ENCODE measurements around the gene FURIN.
"Not testable (repeated sequence)": the region's sequence is repeated elsewhere in the genome, so short reads cannot be mapped to it uniquely, and the experiment has no call there.

Gene FURIN

GRCh38 chr15:90871139-90871715 is 2.8 kb downstream of the FURIN start:
- DNase-seq = no peak

GRCh38 chr15:90871716-90872485 is 3.5 kb downstream of the FURIN start:
- no peak for DNase-seq

DNA sequence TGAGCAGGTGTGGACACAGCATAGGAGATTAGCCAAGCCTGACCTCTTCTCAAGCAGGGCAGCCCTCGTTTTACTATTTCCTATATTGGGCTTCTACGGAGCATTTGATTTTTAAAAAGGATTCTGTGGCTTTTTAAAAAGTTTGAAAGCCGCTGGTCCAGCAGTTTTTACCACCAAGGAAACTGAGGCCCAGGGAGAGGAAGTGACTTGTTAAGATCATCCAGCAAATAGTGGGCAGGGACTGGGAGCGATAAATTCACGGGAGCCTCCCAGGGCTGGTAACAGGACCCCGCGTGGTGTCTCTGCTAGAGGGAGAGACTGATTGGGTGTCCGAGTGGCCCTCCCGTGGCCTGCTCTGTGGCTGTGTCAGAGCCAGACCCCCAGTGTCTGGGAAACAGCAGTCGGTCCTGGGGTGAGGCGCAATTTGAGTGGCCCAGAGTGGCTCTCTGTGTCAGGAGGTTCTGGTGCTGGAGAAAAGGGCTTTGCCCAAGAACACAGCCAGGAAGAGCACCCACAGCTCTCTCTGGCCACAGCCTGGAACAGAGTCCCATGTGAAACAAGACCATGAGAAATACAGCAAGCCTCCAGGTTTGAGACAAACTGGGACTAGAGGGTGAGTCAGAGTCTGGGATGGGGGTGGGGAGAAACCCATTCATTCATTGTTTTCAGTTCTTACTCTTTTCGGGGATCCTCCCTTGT is 4.2 kb downstream of the FURIN start:
- peak; percentile 48 for DNase-seq

- DNase-seq = no peak
These were observed 5.2 kb downstream of the FURIN start for GRCh38 chr15:90873488-90873997.

GRCh38 chr15:90873998-90874605 is 5.7 kb downstream of the FURIN start:
- no peak for DNase-seq

- not testable (repeated sequence) for DNase-seq
These were observed 6.6 kb downstream of the FURIN start for GRCh38 chr15:90874986-90875385.

DNA sequence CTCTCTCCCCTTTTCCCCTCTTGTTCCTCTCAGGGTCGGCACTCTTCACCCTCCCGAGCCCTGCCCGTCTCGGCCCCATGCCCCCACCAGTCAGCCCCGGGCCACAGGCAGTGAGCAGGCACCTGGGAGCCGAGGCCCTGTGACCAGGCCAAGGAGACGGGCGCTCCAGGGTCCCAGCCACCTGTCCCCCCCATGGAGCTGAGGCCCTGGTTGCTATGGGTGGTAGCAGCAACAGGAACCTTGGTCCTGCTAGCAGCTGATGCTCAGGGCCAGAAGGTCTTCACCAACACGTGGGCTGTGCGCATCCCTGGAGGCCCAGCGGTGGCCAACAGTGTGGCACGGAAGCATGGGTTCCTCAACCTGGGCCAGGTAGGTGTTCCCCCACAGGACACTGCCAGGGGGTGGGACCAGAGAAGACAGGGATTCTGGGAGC is 7.2 kb downstream of the FURIN start:
- no peak for DNase-seq

DNA sequence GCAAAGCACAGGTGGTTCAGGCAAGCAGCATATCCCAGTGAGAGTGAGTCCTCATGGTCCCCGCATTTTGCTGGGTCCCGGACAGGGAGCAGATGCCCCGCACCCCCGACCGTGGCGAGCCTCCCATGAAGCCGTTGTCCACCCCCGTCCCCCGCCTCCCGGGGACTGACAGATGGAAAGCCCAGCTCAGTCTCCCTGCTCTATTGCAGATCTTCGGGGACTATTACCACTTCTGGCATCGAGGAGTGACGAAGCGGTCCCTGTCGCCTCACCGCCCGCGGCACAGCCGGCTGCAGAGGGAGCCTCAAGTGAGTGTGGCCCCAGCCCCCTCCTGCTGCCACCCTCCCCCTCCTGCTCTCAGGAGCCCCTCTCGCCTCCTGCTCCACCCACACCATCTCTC is 7.7 kb downstream of the FURIN start:
- DNase-seq = no peak

DNA sequence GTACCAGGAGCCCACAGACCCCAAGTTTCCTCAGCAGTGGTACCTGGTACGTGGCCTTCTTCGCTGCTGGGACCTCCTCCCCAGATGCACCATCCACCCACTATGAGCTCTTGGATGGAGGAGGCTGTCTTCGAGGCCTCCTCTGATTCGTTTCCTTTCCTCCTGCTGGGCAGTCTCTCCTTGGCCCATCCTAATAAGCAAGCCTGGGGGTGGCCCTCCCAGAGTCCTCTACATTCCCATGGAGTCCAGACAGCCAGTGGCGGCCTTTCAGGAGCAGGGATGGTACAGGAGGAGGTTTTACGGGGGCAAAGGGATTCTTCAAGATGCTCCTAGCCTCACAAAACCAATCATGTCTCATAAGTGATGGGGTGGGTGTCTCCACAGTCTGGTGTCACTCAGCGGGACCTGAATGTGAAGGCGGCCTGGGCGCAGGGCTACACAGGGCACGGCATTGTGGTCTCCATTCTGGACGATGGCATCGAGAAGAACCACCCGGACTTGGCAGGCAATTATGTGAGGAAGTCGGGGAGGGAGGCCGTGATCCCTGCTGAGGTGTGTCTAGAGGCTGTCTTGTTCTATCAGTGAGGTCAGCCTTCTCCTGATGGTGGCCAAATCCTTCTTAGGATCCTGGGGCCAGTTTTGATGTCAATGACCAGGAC is 8.3 kb downstream of the FURIN start:
- no peak for DNase-seq

GRCh38 chr15:90877315-90877714 is 8.9 kb downstream of the FURIN start:
- no peak for DNase-seq

GRCh38 chr15:90877996-90878395 is 9.6 kb downstream of the FURIN start:
- DNase-seq = no peak

DNA sequence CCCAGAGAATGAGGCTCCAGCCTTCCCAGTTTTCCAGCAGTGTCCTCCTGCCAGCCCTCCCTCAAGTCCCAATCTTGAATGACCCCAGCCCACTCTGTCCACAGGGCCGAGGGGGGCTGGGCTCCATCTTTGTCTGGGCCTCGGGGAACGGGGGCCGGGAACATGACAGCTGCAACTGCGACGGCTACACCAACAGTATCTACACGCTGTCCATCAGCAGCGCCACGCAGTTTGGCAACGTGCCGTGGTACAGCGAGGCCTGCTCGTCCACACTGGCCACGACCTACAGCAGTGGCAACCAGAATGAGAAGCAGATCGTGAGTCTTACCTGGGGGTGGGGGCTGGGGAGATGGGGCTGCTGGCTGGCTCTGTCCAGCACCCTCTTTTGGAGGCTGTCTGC is 10.3 kb downstream of the FURIN start:
- no peak for DNase-seq

- no peak for DNase-seq
These were observed 11.5 kb downstream of the FURIN start for GRCh38 chr15:90879730-90880366.

DNA sequence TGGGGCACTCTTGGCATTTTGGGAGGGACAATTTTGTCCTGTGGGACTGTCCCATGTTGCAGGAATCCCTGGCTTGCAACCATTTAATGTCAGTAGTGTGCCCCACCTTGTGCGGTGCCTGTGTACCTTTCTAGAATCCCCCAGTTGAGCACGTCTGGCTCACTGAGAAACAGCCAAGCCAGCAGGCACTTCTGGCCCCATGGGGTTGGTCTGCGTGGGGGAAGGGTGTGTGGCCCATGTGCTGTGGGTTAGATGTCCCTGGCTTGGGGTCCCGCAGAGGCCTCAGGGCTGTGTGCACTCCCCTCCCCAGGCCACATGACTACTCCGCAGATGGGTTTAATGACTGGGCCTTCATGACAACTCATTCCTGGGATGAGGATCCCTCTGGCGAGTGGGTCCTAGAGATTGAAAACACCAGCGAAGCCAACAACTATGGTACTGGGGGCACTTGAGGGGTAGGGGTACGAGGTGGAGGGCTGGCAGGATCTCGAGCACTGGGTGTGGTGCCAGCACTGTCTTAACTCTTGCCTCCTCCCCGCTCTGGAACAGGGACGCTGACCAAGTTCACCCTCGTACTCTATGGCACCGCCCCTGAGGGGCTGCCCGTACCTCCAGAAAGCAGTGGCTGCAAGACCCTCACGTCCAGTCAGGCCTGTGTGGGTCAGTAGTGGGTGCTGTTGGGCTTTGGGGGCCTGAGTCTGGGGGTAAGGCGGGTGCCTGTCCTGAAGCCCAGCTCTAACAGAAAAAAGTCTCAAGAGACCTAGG is 12.2 kb downstream of the FURIN start:
- DNase-seq = no peak

DNA sequence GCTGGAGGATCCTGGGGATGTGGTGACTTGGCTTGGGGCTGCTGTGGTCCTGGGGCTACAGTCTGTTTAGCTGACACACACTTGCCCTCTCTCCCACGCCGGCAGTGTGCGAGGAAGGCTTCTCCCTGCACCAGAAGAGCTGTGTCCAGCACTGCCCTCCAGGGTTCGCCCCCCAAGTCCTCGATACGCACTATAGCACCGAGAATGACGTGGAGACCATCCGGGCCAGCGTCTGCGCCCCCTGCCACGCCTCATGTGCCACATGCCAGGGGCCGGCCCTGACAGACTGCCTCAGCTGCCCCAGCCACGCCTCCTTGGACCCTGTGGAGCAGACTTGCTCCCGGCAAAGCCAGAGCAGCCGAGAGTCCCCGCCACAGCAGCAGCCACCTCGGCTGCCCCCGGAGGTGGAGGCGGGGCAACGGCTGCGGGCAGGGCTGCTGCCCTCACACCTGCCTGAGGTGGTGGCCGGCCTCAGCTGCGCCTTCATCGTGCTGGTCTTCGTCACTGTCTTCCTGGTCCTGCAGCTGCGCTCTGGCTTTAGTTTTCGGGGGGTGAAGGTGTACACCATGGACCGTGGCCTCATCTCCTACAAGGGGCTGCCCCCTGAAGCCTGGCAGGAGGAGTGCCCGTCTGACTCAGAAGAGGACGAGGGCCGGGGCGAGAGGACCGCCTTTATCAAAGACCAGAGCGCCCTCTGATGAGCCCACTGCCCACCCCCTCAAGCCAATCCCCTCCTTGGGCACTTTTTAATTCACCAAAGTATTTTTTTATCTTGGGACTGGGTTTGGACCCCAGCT is 13.0 kb downstream of the FURIN start:
- no peak for DNase-seq

GRCh38 chr15:90881978-90882721 is 13.8 kb downstream of the FURIN start:
- DNase-seq = no peak

GRCh38 chr15:90882781-90883525 is 14.6 kb downstream of the FURIN start:
- DNase-seq = no peak

DNA sequence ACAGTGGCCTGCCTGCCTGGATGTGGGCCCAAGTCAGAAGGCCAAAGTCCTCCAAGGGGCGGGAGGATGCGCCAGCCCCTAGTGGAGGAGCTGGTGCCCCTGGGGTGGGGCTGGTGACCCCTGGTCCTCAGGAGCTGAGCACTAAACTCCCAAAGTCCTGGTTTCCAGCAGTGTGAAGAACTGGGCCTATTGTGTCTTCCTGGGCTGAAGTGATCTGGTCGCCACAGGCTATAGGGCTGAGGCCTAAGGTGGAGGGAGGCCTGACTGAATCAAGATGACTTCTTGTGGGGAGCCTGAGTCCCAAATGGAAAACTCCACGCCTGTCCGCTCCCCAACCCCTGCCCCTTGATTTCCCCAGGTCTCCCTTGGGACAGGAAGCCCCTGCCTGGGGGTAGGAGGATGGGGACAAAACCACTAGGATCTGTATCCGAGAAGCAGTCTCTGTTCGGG is 15.2 kb downstream of the FURIN start:
- DNase-seq = no peak

Data from stimulated activated CD4-positive, alpha-beta T cell treated with anti-CD3 and anti-CD28 coated beads, Interleukin-12 subunit alpha, Interleukin-12 subunit beta, amount 100 ng/mL, for 4 hours (primary cell).